IMR-90 (cell line): ENCODE measurements around the gene RABIF. TPM values are rescaled to one million over a fixed set of nuclear protein-coding genes. Genes with fewer than 3 reads are reported as not detected.

ENCODE experiments used
- ATAC-seq: fragments of 200-7000 bp; cut with Tn5 transposase; 2 replicates; pipeline ENCODE4 v1.9.1; 2020; ENCODE audit warnings: low read depth, mild to moderate bottlenecking, moderate library complexity
- BruUV-seq: library from RNA; stranded (reverse); fragments of 400-500 nt; replicated peaks from 2 replicates; lab custom pipeline; 2021; lab: Mats Ljungman, UMichigan
- CTCF ChIA-PET: fragments of 300-600 bp; formaldehyde crosslinking; extraction: SDS; loops from one replicate; lab custom pipeline; 2021; ENCODE audit warnings: antibody characterized with exemption; lab: Yijun Ruan, JAX
- POLR2A ChIA-PET: fragments of 300-600 bp; sonication (Branson Sonifier 250); formaldehyde crosslinking; loops from one replicate; lab custom pipeline; 2022; ENCODE audit warnings: antibody characterized with exemption; ENCODE audit not compliant: unreplicated experiment; lab: Charles Lee
- DNase-seq: peaks from one replicate; pipeline ENCODE4 v3.0.0; 2013
- H2AFZ ChIP-seq: replicated peaks from 2 replicates; pipeline ENCODE3; 2013; ENCODE audit warnings: low read length, mild to moderate bottlenecking; ENCODE audit not compliant: poor library complexity
- H2AK5ac ChIP-seq: 2 replicates; pipeline ENCODE4 v1.6.1; 2013; ENCODE audit warnings: low read depth, low read length, inconsistent platforms
- H2AK9ac ChIP-seq: replicated peaks from 2 replicates; pipeline ENCODE3; 2013; ENCODE audit warnings: mild to moderate bottlenecking, low read depth, low read length, moderate library complexity; ENCODE audit not compliant: poor library complexity
- H2BK120ac ChIP-seq: 2 replicates; pipeline ENCODE4 v1.6.1; 2013; ENCODE audit warnings: low read depth, low read length, inconsistent platforms
- H2BK15ac ChIP-seq: 3 replicates; pipeline ENCODE4 v1.6.1; 2013; ENCODE audit warnings: low read depth, low read length, inconsistent platforms
- H2BK20ac ChIP-seq: 2 replicates; pipeline ENCODE4 v1.6.1; 2013; ENCODE audit warnings: low read depth, mild to moderate bottlenecking, inconsistent platforms, low read length, moderate library complexity
- H2BK5ac ChIP-seq: 2 replicates; pipeline ENCODE4 v1.6.1; 2013; ENCODE audit warnings: mild to moderate bottlenecking, low read depth, low read length, inconsistent platforms; ENCODE audit not compliant: poor library complexity, severe bottlenecking
- H3K14ac ChIP-seq: replicated peaks from 2 replicates; pipeline ENCODE4 v1.6.1; 2013; ENCODE audit warnings: low read depth, low read length, inconsistent platforms
- H3K18ac ChIP-seq: 2 replicates; pipeline ENCODE4 v1.6.1; 2013; ENCODE audit warnings: low read depth, low read length, control low read depth
- H3K23ac ChIP-seq: 2 replicates; pipeline ENCODE4 v1.6.1; 2013; ENCODE audit warnings: low read depth, low read length, inconsistent platforms
- H3K27ac ChIP-seq: 2 replicates; pipeline ENCODE4 v1.5.1; 2013; ENCODE audit warnings: mild to moderate bottlenecking, control low read depth, low read length; ENCODE audit not compliant: insufficient read depth
- H3K27me3 ChIP-seq: 2 replicates; pipeline ENCODE4 v1.6.1; 2013; ENCODE audit warnings: low read length; ENCODE audit not compliant: control insufficient read depth, insufficient read depth
- H3K36me3 ChIP-seq: 2 replicates; pipeline ENCODE4 v1.6.1; 2013; ENCODE audit warnings: low read length, mixed read lengths; ENCODE audit not compliant: control insufficient read depth, insufficient read depth
- H3K4ac ChIP-seq: 2 replicates; pipeline ENCODE4 v1.6.1; 2013; ENCODE audit warnings: low read depth, low read length, inconsistent platforms
- H3K4me1 ChIP-seq: 2 replicates; pipeline ENCODE4 v1.6.1; 2013; ENCODE audit warnings: low read length, mixed read lengths; ENCODE audit not compliant: control insufficient read depth, insufficient read depth
- H3K4me2 ChIP-seq: 2 replicates; pipeline ENCODE4 v1.6.1; 2013; ENCODE audit warnings: low read depth, mild to moderate bottlenecking, control low read depth, low read length, moderate library complexity
- H3K4me3 ChIP-seq: 2 replicates; pipeline ENCODE4 v1.5.1; 2013; ENCODE audit warnings: low read depth, mild to moderate bottlenecking, control low read depth, low read length, moderate library complexity; ENCODE audit not compliant: insufficient read depth
- H3K56ac ChIP-seq: 2 replicates; pipeline ENCODE4 v1.6.1; 2013; ENCODE audit warnings: low read length, inconsistent platforms; ENCODE audit not compliant: insufficient read depth; ENCODE audit errors: extremely low read depth
- H3K79me1 ChIP-seq, 2 experiments: 2 replicates each; pipeline ENCODE4 v1.6.1; 2013; ENCODE audit warnings: low read length in 2 of 2, inconsistent platforms in 1 of 2, low read depth in 1 of 2
- H3K9ac ChIP-seq: 2 replicates; pipeline ENCODE4 v1.6.1; 2013; ENCODE audit warnings: low read depth, low read length, control low read depth
- H3K9me1 ChIP-seq: 2 replicates; pipeline ENCODE4 v1.6.1; 2013; ENCODE audit warnings: low read length, inconsistent platforms; ENCODE audit not compliant: insufficient read depth
- H3K9me3 ChIP-seq: 2 replicates; pipeline ENCODE4 v1.6.1; 2013; ENCODE audit warnings: low read length; ENCODE audit not compliant: control insufficient read depth, insufficient read depth
- H4K20me1 ChIP-seq: 2 replicates; pipeline ENCODE4 v1.6.1; 2013; ENCODE audit warnings: low read length, inconsistent platforms; ENCODE audit not compliant: insufficient read depth
- H4K5ac ChIP-seq: 2 replicates; pipeline ENCODE4 v1.6.1; 2013; ENCODE audit warnings: mild to moderate bottlenecking, low read depth, low read length, control low read depth
- H4K8ac ChIP-seq, 2 experiments: 2 replicates each; pipeline ENCODE4 v1.6.1; 2013; ENCODE audit warnings: low read depth in 2 of 2, low read length in 2 of 2, control low read depth in 1 of 2, inconsistent platforms in 1 of 2
- H4K91ac ChIP-seq: 2 replicates; pipeline ENCODE4 v1.6.1; 2013; ENCODE audit warnings: low read depth, low read length, inconsistent platforms; ENCODE audit not compliant: insufficient read depth
- BHLHE40 ChIP-seq: fragments of 150-350 bp; IDR thresholded peaks from 2 replicates; pipeline ENCODE4 v1.6.1; 2016; ENCODE audit warnings: mild to moderate bottlenecking, low read depth, low read length
- CEBPB ChIP-seq: IDR thresholded peaks from 2 replicates; pipeline ENCODE4 v1.6.1; 2012; ENCODE audit warnings: low read depth, low read length, improper control_type of control experiment
- CHD1 ChIP-seq: IDR thresholded peaks from 2 replicates; pipeline ENCODE4 v1.6.1; 2012; ENCODE audit warnings: low read depth, low read length, improper control_type of control experiment
- ELK1 ChIP-seq: fragments of 150-350 bp; IDR thresholded peaks from 2 replicates; pipeline ENCODE4 v1.6.1; 2016; ENCODE audit warnings: low read depth, mild to moderate bottlenecking, low read length, moderate library complexity, borderline replicate concordance
- FOS ChIP-seq: fragments of 150-350 bp; IDR thresholded peaks from 2 replicates; pipeline ENCODE4 v1.6.1; 2016; ENCODE audit warnings: low read depth, low read length
- MAFK ChIP-seq: IDR thresholded peaks from 2 replicates; pipeline ENCODE4 v1.6.1; 2012; ENCODE audit warnings: low read depth, low read length, improper control_type of control experiment
- MAZ ChIP-seq: IDR thresholded peaks from 2 replicates; pipeline ENCODE4 v1.6.1; 2012; ENCODE audit warnings: low read depth, mild to moderate bottlenecking, low read length, improper control_type of control experiment, moderate library complexity, borderline replicate concordance
- MXI1 ChIP-seq: IDR thresholded peaks from 2 replicates; pipeline ENCODE4 v1.6.1; 2012; ENCODE audit warnings: low read depth, mild to moderate bottlenecking, low read length, moderate library complexity, borderline replicate concordance
- NFE2L2 ChIP-seq: fragments of 150-350 bp; IDR thresholded peaks from 2 replicates; pipeline ENCODE4 v1.6.1; 2016; ENCODE audit warnings: low read depth, mild to moderate bottlenecking, low read length
- POLR2A ChIP-seq: IDR thresholded peaks from 2 replicates; pipeline ENCODE4 v1.6.1; 2012; ENCODE audit warnings: mild to moderate bottlenecking, low read depth, low read length
- RAD21 ChIP-seq: IDR thresholded peaks from 2 replicates; pipeline ENCODE4 v1.6.1; 2012; ENCODE audit warnings: low read length, improper control_type of control experiment
- RCOR1 ChIP-seq: IDR thresholded peaks from 2 replicates; pipeline ENCODE4 v1.6.1; 2012; ENCODE audit warnings: mild to moderate bottlenecking, low read length, improper control_type of control experiment; ENCODE audit not compliant: insufficient replicate concordance
- RFX5 ChIP-seq: IDR thresholded peaks from 2 replicates; pipeline ENCODE4 v1.8.0; 2012; ENCODE audit warnings: low read depth, mild to moderate bottlenecking, low read length, moderate library complexity
- SMC3 ChIP-seq: fragments of 150-350 bp; IDR thresholded peaks from 2 replicates; pipeline ENCODE4 v1.6.1; 2016; ENCODE audit warnings: low read depth, mild to moderate bottlenecking, antibody characterized with exemption, low read length, moderate library complexity
- WGBS, 2 experiments: methylation state at CpG; one replicate each; pipeline versions ENCODE4 v1.1.5 to v1.1.7; 2013; ENCODE audit warnings: missing lambda C conversion rate in 2 of 2; ENCODE audit not compliant: insufficient read length in 1 of 2; ENCODE audit errors: extremely low coverage in 2 of 2; 5-methylcytosine and 5-hydroxymethylcytosine counted together
- dilution Hi-C: fragments of 300-500 bp; cut with HindIII; formaldehyde crosslinking; loops from one replicate; pipeline ENCODE4 v1.14.3; 2018; ENCODE audit warnings: low sequenced_read_pairs; ENCODE audit not compliant: unreplicated experiment
- in situ Hi-C: fragments of 300-500 bp; cut with MboI; formaldehyde crosslinking; loops from 3 replicates; pipeline ENCODE4 v1.14.3; 2019; ENCODE audit warnings: low sequenced_read_pairs, inconsistent platforms, mixed read lengths
- intact Hi-C: fragments of 100-400 bp; cut with micrococcal nuclease; formaldehyde crosslinking; loops from 2 replicates; pipeline ENCODE4 v1.10.0; 2022
- polyA plus RNA-seq, 3 experiments: library from polyadenylated mRNA; depleted of rRNA; stranded (reverse); fragments of >200 nt; gene quantifications; 2 replicates each; pipeline ENCODE4 v1.2.3, GENCODE V29; 2012; ENCODE audit warnings: low replicate concordance in 1 of 3
- total RNA-seq: library from RNA; depleted of rRNA; stranded (reverse); fragments of >200 nt; gene quantifications from 2 replicates; pipeline ENCODE4 v1.2.3, GENCODE V29; 2012
- TF ChIP-seq, protein P1 (sequence below): fragments of 150-350 bp; IDR thresholded peaks from 2 replicates; pipeline ENCODE4 v1.6.1; 2017; ENCODE audit warnings: mild to moderate bottlenecking, antibody characterized with exemption, low read length, low read depth
- TF ChIP-seq, protein P2 (sequence below): conservative IDR thresholded peaks from 2 replicates; pipeline ENCODE4 v1.5.1; 2012; ENCODE audit warnings: mild to moderate bottlenecking, low read depth, low read length, improper control_type of control experiment

The RABIF gene
- total and polyA plus RNA-seq, 2 of the 4 experiments (the other 2 are of a cell fraction) = 4.8 to 7.9 TPM

DNA sequence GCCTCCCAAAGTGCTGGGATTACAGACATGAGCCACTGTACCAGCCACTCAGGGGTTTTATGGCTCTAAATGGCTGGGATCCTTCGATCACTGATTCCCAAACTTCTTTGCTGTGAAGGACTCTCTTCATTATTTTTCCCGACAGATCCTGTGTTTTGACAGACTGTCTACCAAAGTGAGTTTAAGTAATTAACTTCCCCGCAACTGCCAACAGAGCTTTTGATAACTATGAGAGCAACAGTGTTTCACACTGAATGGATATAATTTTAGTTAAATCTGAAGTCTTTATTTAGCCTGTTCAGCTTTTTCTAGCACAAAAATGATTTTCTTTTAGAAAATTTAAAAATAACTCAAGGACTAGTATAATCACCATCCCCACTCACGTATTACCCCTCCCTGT is 12.6 kb upstream of the RABIF start:
- Histone ChIP-seq H3K79me1 (no peaks in the 10 kb centered on the region), H3K27ac (no peak overlapping the region), H3K4me3 (no peak overlapping the region), H3K9me3 (no peaks in the 10 kb centered on the region), H4K20me1 (no peaks in the 10 kb centered on the region), H2BK5ac (no peak overlapping the region), H3K4ac (no peak overlapping the region), H4K91ac (no peak overlapping the region), H2AK5ac (no peak overlapping the region), H3K14ac (no peak overlapping the region), H2BK15ac (no peak overlapping the region), H2BK20ac (no peak overlapping the region), H3K9ac (no peak overlapping the region), H3K36me3 (peaks cover 19% of the 10 kb centered on the region), H4K5ac (no peak overlapping the region), H2AK9ac (no peak overlapping the region), H3K18ac (no peak overlapping the region), H2AFZ (no peak overlapping the region), H3K4me2 (no peak overlapping the region), H3K27me3 (no peaks in the 10 kb centered on the region), H4K8ac (no peak overlapping the region), H3K56ac (no peak overlapping the region), H3K4me1 (no peaks in the 10 kb centered on the region), H3K23ac (no peak overlapping the region), H2BK120ac (no peak overlapping the region), H3K9me1 (no peaks in the 10 kb centered on the region)
- TF ChIP-seq MAZ (no peak), RFX5 (no peak), MXI1 (no peak), RCOR1 (no peak), CHD1 (no peak), POLR2A (no peak), BHLHE40 (no peak), SMC3 (no peak), CEBPB (no peak), MAFK (no peak), ELK1 (no peak), RAD21 (no peak), FOS (no peak), NFE2L2 (no peak)
- TF ChIP-seq, protein P1, sequence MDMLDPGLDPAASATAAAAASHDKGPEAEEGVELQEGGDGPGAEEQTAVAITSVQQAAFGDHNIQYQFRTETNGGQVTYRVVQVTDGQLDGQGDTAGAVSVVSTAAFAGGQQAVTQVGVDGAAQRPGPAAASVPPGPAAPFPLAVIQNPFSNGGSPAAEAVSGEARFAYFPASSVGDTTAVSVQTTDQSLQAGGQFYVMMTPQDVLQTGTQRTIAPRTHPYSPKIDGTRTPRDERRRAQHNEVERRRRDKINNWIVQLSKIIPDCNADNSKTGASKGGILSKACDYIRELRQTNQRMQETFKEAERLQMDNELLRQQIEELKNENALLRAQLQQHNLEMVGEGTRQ = no peak
- TF ChIP-seq, protein P2, sequence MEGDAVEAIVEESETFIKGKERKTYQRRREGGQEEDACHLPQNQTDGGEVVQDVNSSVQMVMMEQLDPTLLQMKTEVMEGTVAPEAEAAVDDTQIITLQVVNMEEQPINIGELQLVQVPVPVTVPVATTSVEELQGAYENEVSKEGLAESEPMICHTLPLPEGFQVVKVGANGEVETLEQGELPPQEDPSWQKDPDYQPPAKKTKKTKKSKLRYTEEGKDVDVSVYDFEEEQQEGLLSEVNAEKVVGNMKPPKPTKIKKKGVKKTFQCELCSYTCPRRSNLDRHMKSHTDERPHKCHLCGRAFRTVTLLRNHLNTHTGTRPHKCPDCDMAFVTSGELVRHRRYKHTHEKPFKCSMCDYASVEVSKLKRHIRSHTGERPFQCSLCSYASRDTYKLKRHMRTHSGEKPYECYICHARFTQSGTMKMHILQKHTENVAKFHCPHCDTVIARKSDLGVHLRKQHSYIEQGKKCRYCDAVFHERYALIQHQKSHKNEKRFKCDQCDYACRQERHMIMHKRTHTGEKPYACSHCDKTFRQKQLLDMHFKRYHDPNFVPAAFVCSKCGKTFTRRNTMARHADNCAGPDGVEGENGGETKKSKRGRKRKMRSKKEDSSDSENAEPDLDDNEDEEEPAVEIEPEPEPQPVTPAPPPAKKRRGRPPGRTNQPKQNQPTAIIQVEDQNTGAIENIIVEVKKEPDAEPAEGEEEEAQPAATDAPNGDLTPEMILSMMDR = no peak
- WGBS, 2 experiments = no CpG with 5 or more reads among the region's 4 CpGs
- CTCF ChIA-PET = interaction anchor here (0.7 kb wide), 1 partner anchor 47 kb away, joined by 3 read pairs; no protein-coding TSS in a partner anchor
- dilution Hi-C loops = no loop called here
- no peak for ATAC-seq
- in situ Hi-C loops = no loop called here
- no TSS peak for BruUV-seq
- no peak for DNase-seq
- POLR2A ChIA-PET = no interaction called here
- intact Hi-C loops = loop anchor here (2.0 kb wide), 1 partner anchor 73 kb away; no protein-coding TSS in a partner anchor
